Keratinocyte (primary cell): ENCODE measurements around the gene SP1. TPM values are rescaled to one million over a fixed set of nuclear protein-coding genes. Genes with fewer than 3 reads are reported as not detected.

Experiments used
- DNase-seq: peaks from one replicate; pipeline ENCODE4 v3.0.0-alpha.2; 2011; ENCODE audit warnings: low read depth, missing footprints, low spot score
- FAIRE-seq: peaks from 2 replicates; lab custom pipeline; 2011; peaks lifted over from hg19 to GRCh38; lab: Jason Lieb, UNC
- H2AFZ ChIP-seq: 2 replicates; pipeline ENCODE4 v1.6.0; 2012; ENCODE audit warnings: low read length, control low read depth, inconsistent platforms; ENCODE audit not compliant: control insufficient read depth
- H3K27ac ChIP-seq: 2 replicates; pipeline ENCODE4 v1.5.1; 2011; ENCODE audit warnings: low read length; ENCODE audit not compliant: control insufficient read depth, insufficient read depth
- H3K27me3 ChIP-seq: 3 replicates; pipeline ENCODE4 v1.6.0; 2011; ENCODE audit warnings: low read length; ENCODE audit not compliant: control insufficient read depth, insufficient read depth; ENCODE audit errors: extremely low read depth
- H3K36me3 ChIP-seq, 2 experiments: 2 replicates in 1 of 2; 3 replicates in 1 of 2; pipeline ENCODE4 v1.5.1; 2011; ENCODE audit warnings: low read length in 2 of 2, mild to moderate bottlenecking in 1 of 2; ENCODE audit not compliant: control insufficient read depth in 2 of 2, insufficient read depth in 2 of 2; ENCODE audit errors: extremely low read depth in 1 of 2
- H3K4me1 ChIP-seq: 3 replicates; pipeline ENCODE4 v1.5.1; 2011; ENCODE audit warnings: low read length; ENCODE audit not compliant: control insufficient read depth, insufficient read depth; ENCODE audit errors: extremely low read depth
- H3K4me2 ChIP-seq: 3 replicates; pipeline ENCODE4 v1.6.0; 2011; ENCODE audit warnings: low read depth, low read length; ENCODE audit not compliant: control insufficient read depth, insufficient read depth; ENCODE audit errors: extremely low read depth
- H3K4me3 ChIP-seq, 3 experiments: fragments of 200-600 bp in 1 of 3; sonication (generic) in 1 of 3; 2 replicates in 2 of 3; 3 replicates in 1 of 3; pipeline ENCODE4 v1.5.1; 2011 to 2016; ENCODE audit warnings: low read length in 3 of 3, mild to moderate bottlenecking in 3 of 3, control low read depth in 2 of 3, inconsistent platforms in 1 of 3, low read depth in 1 of 3, mixed read lengths in 1 of 3, mixed run types in 1 of 3, moderate library complexity in 1 of 3; ENCODE audit not compliant: control insufficient read depth in 2 of 3, insufficient read depth in 2 of 3; ENCODE audit errors: extremely low read depth in 1 of 3
- H3K79me2 ChIP-seq: 2 replicates; pipeline ENCODE4 v1.6.0; 2012; ENCODE audit warnings: low read length; ENCODE audit not compliant: control insufficient read depth, insufficient read depth
- H3K9ac ChIP-seq: 3 replicates; pipeline ENCODE4 v1.6.0; 2011; ENCODE audit warnings: low read length; ENCODE audit not compliant: control insufficient read depth, insufficient read depth; ENCODE audit errors: extremely low read depth
- H3K9me1 ChIP-seq: 3 replicates; pipeline ENCODE4 v1.6.0; 2011; ENCODE audit warnings: low read length; ENCODE audit not compliant: control insufficient read depth, insufficient read depth; ENCODE audit errors: extremely low read depth
- H3K9me3 ChIP-seq: 2 replicates; pipeline ENCODE4 v1.5.1; 2012; ENCODE audit warnings: low read depth, low read length; ENCODE audit not compliant: control insufficient read depth
- H4K20me1 ChIP-seq: 3 replicates; pipeline ENCODE4 v1.6.0; 2011; ENCODE audit warnings: low read length; ENCODE audit not compliant: control insufficient read depth, insufficient read depth; ENCODE audit errors: extremely low read depth
- CTCF ChIP-seq, 3 experiments: IDR thresholded peaks in 1 of 3; conservative IDR thresholded peaks in 1 of 3; optimal IDR thresholded peaks in 1 of 3; 2 replicates in 2 of 3; 3 replicates in 1 of 3; pipeline versions ENCODE3 to v1.5.1; 2011; ENCODE audit warnings: low read length in 3 of 3, mild to moderate bottlenecking in 3 of 3, moderate library complexity in 2 of 3, control low read depth in 1 of 3, inconsistent platforms in 1 of 3; ENCODE audit not compliant: insufficient read depth in 2 of 3; ENCODE audit errors: extremely low read depth in 1 of 3
- EZH2 ChIP-seq: IDR thresholded peaks from one replicate; pipeline ENCODE4 v1.6.1; 2012; ENCODE audit warnings: inconsistent platforms, mild to moderate bottlenecking, low read length, moderate library complexity
- dilution Hi-C: fragments of 300-500 bp; cut with MboI; formaldehyde crosslinking; loops from one replicate; pipeline ENCODE4 v1.7.0; 2020; ENCODE audit warnings: low sequenced_read_pairs; ENCODE audit not compliant: extremely low pct_ligation_motif_present
- polyA plus RNA-seq, 5 experiments: library from polyadenylated mRNA; depleted of rRNA in 3 of 5; stranded (reverse) in 3 of 5; stranded (forward) in 1 of 5; unstranded in 1 of 5; fragments of >200 nt; gene quantifications; 1 replicate in 1 of 5; 2 replicates in 3 of 5; 3 replicates in 1 of 5; pipeline versions ENCODE4 v1.2.1 to v1.2.3, GENCODE V29; 2011 to 2012; ENCODE audit warnings: missing spikeins in 2 of 5, low read depth in 1 of 5, low replicate concordance in 1 of 5

SP1 gene
- polyA plus RNA-seq, 1 donor (not counting 4 experiments of a cell fraction or from before 2014, with no cell fraction given) = 30.7 TPM

- no peak for DNase-seq
- H3K27me3 ChIP-seq = peaks cover 23% of the 10 kb centered on the region
- no peak overlapping the region for H3K4me2 ChIP-seq
- H2AFZ ChIP-seq = no peak overlapping the region
- no peaks in the 10 kb centered on the region for H3K9me1 ChIP-seq
- H3K9me3 ChIP-seq = no peaks in the 10 kb centered on the region
- H3K27ac ChIP-seq = no peak overlapping the region
- H3K9ac ChIP-seq = no peak overlapping the region
- no peak overlapping the region for H3K4me3 ChIP-seq
- H3K4me1 ChIP-seq = no peaks in the 10 kb centered on the region
- H3K79me2 ChIP-seq = no peaks in the 10 kb centered on the region
- H3K36me3 ChIP-seq = no peaks in the 10 kb centered on the region
- no peak for FAIRE-seq
- no peak for TF ChIP-seq CTCF (optimal IDR thresholded peaks at IDR 0.05 in 1 of 3, IDR thresholded peaks at IDR 0.05 in 1 of 3, conservative IDR thresholded peaks at IDR 0.05 in 1 of 3; ENCODE audit: extremely low read depth in 1 of 3, insufficient read depth in 2 of 3, low read length in 3 of 3)
- no peak for TF ChIP-seq EZH2
- dilution Hi-C loops = no loop called here
- H4K20me1 ChIP-seq = no peaks in the 10 kb centered on the region
Observed at GRCh38 chr12:53332744-53333143, 47.2 kb upstream of the SP1 start.

GRCh38 chr12:53333289-53333688, 46.7 kb upstream of the SP1 start:
- no peak for TF ChIP-seq EZH2
- TF ChIP-seq CTCF (optimal IDR thresholded peaks at IDR 0.05 in 1 of 3, IDR thresholded peaks at IDR 0.05 in 1 of 3, conservative IDR thresholded peaks at IDR 0.05 in 1 of 3; ENCODE audit: extremely low read depth in 1 of 3, insufficient read depth in 2 of 3, low read length in 3 of 3) = no peak
- peaks cover 28% of the 10 kb centered on the region for H3K27me3 ChIP-seq
- no peaks in the 10 kb centered on the region for H3K79me2 ChIP-seq
- H3K9ac ChIP-seq = no peak overlapping the region
- FAIRE-seq (no peak), DNase-seq (no peak)
- no peaks in the 10 kb centered on the region for H3K9me3 ChIP-seq
- dilution Hi-C loops = no loop called here
- no peaks in the 10 kb centered on the region for H3K36me3 ChIP-seq
- H4K20me1 ChIP-seq = no peaks in the 10 kb centered on the region
- no peak overlapping the region for H2AFZ ChIP-seq
- H3K4me2 ChIP-seq = no peak overlapping the region
- no peak overlapping the region for H3K4me3 ChIP-seq
- no peaks in the 10 kb centered on the region for H3K4me1 ChIP-seq
- no peak overlapping the region for H3K27ac ChIP-seq
- H3K9me1 ChIP-seq = no peaks in the 10 kb centered on the region
